A549 (cell line): Measurements from ENCODE around the gene MORC3. TPM values are rescaled to one million over a fixed set of nuclear protein-coding genes. Genes with fewer than 3 reads are reported as not detected.

Experiments
- ATAC-seq, 2 experiments: fragments of 200-7000 bp in 1 of 2; fragments of >200 bp in 1 of 2; cut with Nextera tagmentation in 1 of 2; cut with Tn5 transposase in 1 of 2; 3 replicates each; pipeline versions ENCODE4 v1.8.0 to v1.9.1; 2018 to 2020; ENCODE audit warnings: mild to moderate bottlenecking in 1 of 2, moderate library complexity in 1 of 2
- CTCF ChIA-PET: fragments of 300-600 bp; sonication (Branson Sonifier 250); formaldehyde crosslinking; extraction: SDS; loops from one replicate; lab custom pipeline; 2021; ENCODE audit warnings: antibody characterized with exemption, inconsistent platforms; lab: Yijun Ruan, JAX
- POLR2A ChIA-PET: fragments of 350-600 bp; formaldehyde crosslinking; extraction: SDS; loops from one replicate; lab custom pipeline; 2021; ENCODE audit warnings: antibody characterized with exemption, inconsistent platforms; lab: Yijun Ruan, JAX
- DNase-seq, 2 experiments: peaks; one replicate each; pipeline versions ENCODE4 v3.0.0 to v3.0.0-alpha.2; 2011 to 2016; ENCODE audit warnings: low read depth in 1 of 2, low spot score in 1 of 2
- FAIRE-seq: peaks from 2 replicates; lab custom pipeline; 2011; peaks lifted over from hg19 to GRCh38; lab: Jason Lieb, UNC
- H3K27ac ChIP-seq, 2 experiments: fragments of >200 bp; sonication (Bioruptor Twin); formaldehyde crosslinking; 3 replicates each; pipeline ENCODE4 v1.5.1; 2016 to 2017
- H3K4me1 ChIP-seq: fragments of >200 bp; sonication (Bioruptor Twin); formaldehyde crosslinking; 3 replicates; pipeline ENCODE4 v1.6.1; 2016
- H3K4me2 ChIP-seq: fragments of >200 bp; sonication (Bioruptor Twin); formaldehyde crosslinking; 3 replicates; pipeline ENCODE4 v1.6.1; 2016
- H3K4me3 ChIP-seq: fragments of >200 bp; sonication (Bioruptor Twin); formaldehyde crosslinking; 3 replicates; pipeline ENCODE4 v1.5.1; 2016
- H3K9me3 ChIP-seq: fragments of >200 bp; sonication (Bioruptor Twin); formaldehyde crosslinking; 3 replicates; pipeline ENCODE4 v1.6.1; 2016
- ATOH8 ChIP-seq: fragments of 250-450 bp; sonication (Bioruptor Pico); IDR thresholded peaks from 2 replicates; pipeline ENCODE4 v1.5.0; 2020; ENCODE audit warnings: low read depth, mild to moderate bottlenecking, moderate library complexity
- CTCF ChIP-seq: fragments of >200 bp; sonication (Bioruptor Twin); formaldehyde crosslinking; IDR thresholded peaks from 3 replicates; pipeline ENCODE4 v1.5.1; 2016
- E2F6 ChIP-seq: IDR thresholded peaks from 2 replicates; pipeline ENCODE4 v1.6.1; 2012; ENCODE audit warnings: low read depth, borderline replicate concordance
- ELK1 ChIP-seq: fragments of 150-350 bp; IDR thresholded peaks from 2 replicates; pipeline ENCODE4 v1.6.1; 2014; ENCODE audit warnings: low read depth, mild to moderate bottlenecking, low read length
- FOSB ChIP-seq: fragments of 250-450 bp; sonication (Bioruptor Pico); IDR thresholded peaks from 2 replicates; pipeline ENCODE4 v1.5.0; 2020; ENCODE audit warnings: mild to moderate bottlenecking, moderate library complexity
- FOSL2 ChIP-seq, 2 experiments: fragments of 450-650 bp in 1 of 2; fragments of >200 bp in 1 of 2; sonication (Bioruptor Twin) in 1 of 2; formaldehyde crosslinking; IDR thresholded peaks; 2 replicates each; pipeline versions ENCODE4 v1.5.0 to v1.6.1; 2016 to 2020; ENCODE audit warnings: mild to moderate bottlenecking in 1 of 2, moderate library complexity in 1 of 2
- HES2 ChIP-seq: fragments of >200 bp; sonication (Bioruptor Twin); formaldehyde crosslinking; IDR thresholded peaks from 2 replicates; pipeline ENCODE4 v1.6.1; 2016
- HOXB5 ChIP-seq: fragments of 250-450 bp; sonication (Bioruptor Pico); IDR thresholded peaks from 2 replicates; pipeline ENCODE4 v1.5.0; 2020; ENCODE audit warnings: mild to moderate bottlenecking, moderate library complexity
- JUN ChIP-seq, 2 experiments: fragments of >200 bp; sonication (Bioruptor Twin); formaldehyde crosslinking; IDR thresholded peaks; 2 replicates in 1 of 2; 3 replicates in 1 of 2; pipeline ENCODE4 v1.6.1; 2016 to 2017
- KDM5A ChIP-seq: fragments of 200-600 bp; sonication (generic); IDR thresholded peaks from 2 replicates; pipeline ENCODE4 v1.6.1; 2016; ENCODE audit warnings: antibody characterized with exemption, mild to moderate bottlenecking
- MAFK ChIP-seq: fragments of 450-650 bp; IDR thresholded peaks from 2 replicates; pipeline ENCODE4 v1.6.1; 2014; ENCODE audit not compliant: partially characterized antibody
- MAX ChIP-seq: IDR thresholded peaks from 2 replicates; pipeline ENCODE4 v1.6.1; 2012
- MAZ ChIP-seq: fragments of 150-350 bp; IDR thresholded peaks from 2 replicates; pipeline ENCODE4 v1.6.1; 2014; ENCODE audit warnings: antibody characterized with exemption, low read depth, low read length, borderline replicate concordance
- NFE2L2 ChIP-seq: fragments of 150-350 bp; conservative IDR thresholded peaks from 2 replicates; pipeline ENCODE4 v1.6.1; 2014; ENCODE audit warnings: low read length
- NPAS2 ChIP-seq: fragments of 250-450 bp; sonication (Bioruptor Pico); IDR thresholded peaks from 2 replicates; pipeline ENCODE4 v1.8.0; 2022; ENCODE audit warnings: mild to moderate bottlenecking, moderate library complexity, borderline replicate concordance
- NR3C1 ChIP-seq: fragments of >200 bp; sonication (Bioruptor Twin); formaldehyde crosslinking; IDR thresholded peaks from 3 replicates; pipeline ENCODE4 v1.6.1; 2017
- PHF8 ChIP-seq: fragments of 200-600 bp; sonication (generic); IDR thresholded peaks from 2 replicates; pipeline ENCODE4 v1.6.1; 2016; ENCODE audit warnings: low read depth, mild to moderate bottlenecking, antibody characterized with exemption, moderate library complexity, borderline replicate concordance
- POLR2A ChIP-seq: IDR thresholded peaks from 2 replicates; pipeline ENCODE4 v1.6.1; 2012; ENCODE audit warnings: mild to moderate bottlenecking, low read length
- RAD21 ChIP-seq, 2 experiments: fragments of >200 bp in 1 of 2; sonication (Bioruptor Twin) in 1 of 2; formaldehyde crosslinking in 1 of 2; IDR thresholded peaks in 1 of 2; conservative IDR thresholded peaks in 1 of 2; 2 replicates in 1 of 2; 3 replicates in 1 of 2; pipeline ENCODE4 v1.6.1; 2012 to 2018; ENCODE audit warnings: inconsistent platforms in 1 of 2
- RCOR1 ChIP-seq: fragments of 150-350 bp; IDR thresholded peaks from 2 replicates; pipeline ENCODE4 v1.6.1; 2014; ENCODE audit warnings: antibody characterized with exemption, low read length, low read depth
- RFX5 ChIP-seq: fragments of 450-650 bp; IDR thresholded peaks from 2 replicates; pipeline ENCODE4 v1.7.1; 2014; ENCODE audit warnings: antibody characterized with exemption, mild to moderate bottlenecking, moderate library complexity
- TFCP2L1 ChIP-seq: fragments of 250-450 bp; sonication (Bioruptor Pico); IDR thresholded peaks from 2 replicates; pipeline ENCODE4 v1.5.0; 2021; ENCODE audit warnings: mild to moderate bottlenecking
- USF2 ChIP-seq: fragments of 450-650 bp; IDR thresholded peaks from 2 replicates; pipeline ENCODE4 v1.6.1; 2014; ENCODE audit warnings: antibody characterized with exemption
- ZNF302 ChIP-seq: fragments of 250-450 bp; sonication (Bioruptor Pico); IDR thresholded peaks from 2 replicates; pipeline ENCODE4 v1.9.0; 2021; ENCODE audit warnings: inconsistent platforms, mild to moderate bottlenecking, moderate library complexity
- WGBS: methylation state at CpG from one replicate; pipeline ENCODE4 v1.1.6; 2017; ENCODE audit errors: missing lambda C conversion rate; 5-methylcytosine and 5-hydroxymethylcytosine counted together
- polyA plus RNA-seq, 4 experiments: library from polyadenylated mRNA; depleted of rRNA in 3 of 4; stranded (reverse); fragments of >200 nt; fragmentation: RNase III in 1 of 4; extraction: RNeasy Plus Mini Kit Qiagen cat#74134 plus additional on column Dnase treatment in 1 of 4; gene quantifications; 2 replicates in 3 of 4; 3 replicates in 1 of 4; pipeline ENCODE4 v1.2.3, GENCODE V29; 2011 to 2017

MORC3 gene
- polyA plus RNA-seq, 2 of the 4 experiments (the other 2 are of a cell fraction) = 9.7 to 21.5 TPM

- no peak for TF ChIP-seq NFE2L2
Observed at GRCh38 chr21:36384885-36385232, 64.9 kb downstream of the MORC3 start (continued).

GRCh38 chr21:36385233-36386030 lies 65.4 kb downstream of the MORC3 start, which contains the start of gene CHAF1B:
Gene CHAF1B, plus strand, starts transcription at chr21:36385392. Its CDS starts 745 bp downstream, at chr21:36386137.
- H3K27ac ChIP-seq = peak within 1 kb of the TSS; percentile 75 to 94
- FAIRE-seq (no peak), DNase-seq (peak; percentile 33 to 72)
- H3K4me2 ChIP-seq = peak within 1 kb of the TSS; percentile 75
- CTCF ChIA-PET = interaction anchor here (0.9 to 1.4 kb wide), 2 partner anchors 244 to 591 kb away, joined by 3 read pairs; no protein-coding TSS in a partner anchor
- no peaks in the 10 kb centered on the region for H3K9me3 ChIP-seq
- no peak for TF ChIP-seq HES2
- TF ChIP-seq PHF8 = peak; percentile 58; the same call in 1 of the 2 replicates
- TF ChIP-seq MAZ = no peak
- no peak for TF ChIP-seq RCOR1
- TF ChIP-seq MAFK = no peak
- TF ChIP-seq USF2 = no peak
- no peak for TF ChIP-seq RAD21 (conservative IDR thresholded peaks at IDR 0.05 in 1 of 2, IDR thresholded peaks at IDR 0.05 in 1 of 2)
- TF ChIP-seq FOSB (CRISPR knock-in tag) = no peak
- no peak for TF ChIP-seq RFX5
- no peak for TF ChIP-seq NR3C1
- peak; percentile 23; the same call in 1 of the 2 replicates for TF ChIP-seq MAX
- peak; percentile 43 for TF ChIP-seq POLR2A
- no peak for TF ChIP-seq KDM5A
- no peak for TF ChIP-seq FOSL2 (IDR thresholded peaks at IDR 0.05)
- TF ChIP-seq FOSL2 (CRISPR knock-in tag; IDR thresholded peaks at IDR 0.05) = no peak
- TF ChIP-seq TFCP2L1 (CRISPR knock-in tag) = no peak
- peak; percentile 71 for TF ChIP-seq E2F6
- TF ChIP-seq JUN (IDR thresholded peaks at IDR 0.05) = peak in 1 of 2 experiments; percentile 39; a peak in 1 of 5 replicates
- TF ChIP-seq, all 56 proteins: peak for 5
- WGBS = 5% methylated on average over 9 of the region's 77 CpGs
- peak within 1 kb of the TSS; percentile 81 for H3K4me3 ChIP-seq
- peak; percentile 88 to 90 for ATAC-seq
- peaks cover 12% of the 10 kb centered on the region; the same call in 2 of the 3 replicates for H3K4me1 ChIP-seq
- POLR2A ChIA-PET = interaction anchor here (1.1 kb wide), 1 partner anchor 65 kb away, joined by 3 read pairs; the partner anchor contains the start of gene MORC3

- CTCF ChIA-PET = interaction anchor here (0.9 to 1.4 kb wide), 2 partner anchors 244 to 591 kb away, joined by 3 read pairs; no protein-coding TSS in a partner anchor
- TF ChIP-seq NR3C1 (no peak), CTCF (no peak), ZNF302 (CRISPR knock-in tag) (no peak), TFCP2L1 (CRISPR knock-in tag) (no peak), ELK1 (no peak), HOXB5 (CRISPR knock-in tag) (no peak), NPAS2 (CRISPR knock-in tag) (no peak), RCOR1 (no peak), ATOH8 (no peak), FOSL2 (IDR thresholded peaks at IDR 0.05) (no peak), FOSL2 (CRISPR knock-in tag; IDR thresholded peaks at IDR 0.05) (no peak)
Observed at GRCh38 chr21:36386031-36386642, 66.1 kb downstream of the MORC3 start.

More at GRCh38 chr21:36386031-36386642, 66.1 kb downstream of the MORC3 start:
- peak overlapping the region; percentile 81 for H3K4me3 ChIP-seq
- FAIRE-seq = no peak
- 58% methylated on average over 19 of the region's 21 CpGs for WGBS
- POLR2A ChIA-PET = interaction anchor here (1.1 kb wide), 1 partner anchor 66 kb away, joined by 3 read pairs; the partner anchor contains the start of gene MORC3
- peak overlapping the region; percentile 75 to 94; a peak in 5 of 6 replicates for H3K27ac ChIP-seq
- DNase-seq = no peak
- peaks cover 12% of the 10 kb centered on the region; the same call in 2 of the 3 replicates for H3K4me1 ChIP-seq
- H3K9me3 ChIP-seq = no peaks in the 10 kb centered on the region
- peak overlapping the region; percentile 75 for H3K4me2 ChIP-seq
- ATAC-seq = peak; percentile 11 to 14; a peak in 3 of 6 replicates
